ENCODE data around the gene ALK.

GRCh38 chr2:29351916-29352591 lies 569.3 kb downstream of the ALK start:
- no peak for TF ChIP-seq CTCF (IDR thresholded peaks at IDR 0.05)
- TF ChIP-seq POLR2A (IDR thresholded peaks at IDR 0.05): no peak
